Thyroid gland (tissue), 4 donors: Measurements from ENCODE around the gene CDHR4. TPM values are rescaled to one million over a fixed set of nuclear protein-coding genes. Genes with fewer than 3 reads are reported as not detected.

Experiments used
- DNase-seq, 2 donors: peaks; one replicate each; pipeline ENCODE4 v3.0.0-alpha.2; 2019
- H3K27ac ChIP-seq, 3 donors: fragments of 200-600 bp; sonication (generic); 1 replicate in 2 of 3; 2 replicates in 1 of 3; pipeline ENCODE4 v1.5.1; 2016 to 2019; ENCODE audit warnings: mild to moderate bottlenecking in 1 of 3, moderate library complexity in 1 of 3
- H3K27me3 ChIP-seq: fragments of 200-600 bp; sonication (generic); one replicate; pipeline ENCODE4 v1.5.1; 2019
- H3K36me3 ChIP-seq, 2 donors: fragments of 200-600 bp; sonication (generic); one replicate each; pipeline ENCODE4 v1.5.1; 2016 to 2019
- H3K4me1 ChIP-seq, 2 donors: fragments of 200-600 bp; sonication (generic); one replicate each; pipeline ENCODE4 v1.5.1; 2017 to 2019
- H3K4me3 ChIP-seq, 3 donors: fragments of 200-600 bp; sonication (generic); replicated peaks in 1 of 3; 1 replicate in 2 of 3; 2 replicates in 1 of 3; pipeline ENCODE4 v1.5.1; 2016; ENCODE audit warnings: mild to moderate bottlenecking in 1 of 3
- H3K9me3 ChIP-seq: fragments of 200-600 bp; sonication (generic); one replicate; pipeline ENCODE4 v1.5.1; 2017
- CTCF ChIP-seq, 6 experiments: fragments of 200-600 bp in 3 of 6; fragments of 450-650 bp in 3 of 6; sonication (generic) in 3 of 6; IDR thresholded peaks; one replicate each; pipeline ENCODE4 v1.5.1; 2016 to 2019; ENCODE audit warnings: antibody characterized with exemption in 6 of 6, mild to moderate bottlenecking in 2 of 6, inconsistent platforms in 1 of 6, moderate library complexity in 1 of 6
- POLR2A ChIP-seq, 2 donors: fragments of 450-650 bp; IDR thresholded peaks; one replicate each; pipeline ENCODE4 v1.6.1; 2017; ENCODE audit warnings: antibody characterized with exemption in 2 of 2, mild to moderate bottlenecking in 2 of 2, moderate library complexity in 1 of 2
- WGBS, 2 donors: methylation state at CpG; one replicate each; pipeline ENCODE4 v1.1.5; 2017; 5-methylcytosine and 5-hydroxymethylcytosine counted together
- intact Hi-C: fragments of 100-400 bp; cut with DNase I; formaldehyde crosslinking; loops from one replicate; pipeline ENCODE4 v1.15.1; 2023
- total RNA-seq, 4 donors: library from RNA; depleted of rRNA; stranded (reverse); fragments of >200 nt; gene quantifications; one replicate each; pipeline ENCODE4 v1.2.3, GENCODE V29; 2016

Gene CDHR4
- total RNA-seq, 4 donors from 2014 or later = not detected

- intact Hi-C loops = loop anchor here (2.0 to 5.0 kb wide), 2 partner anchors 39 to 99 kb away; partner anchors contain the start of gene MST1R
- H3K9me3 ChIP-seq = no peaks in the 10 kb centered on the region
- TF ChIP-seq CTCF (IDR thresholded peaks at IDR 0.05) = no peak
- no peak for TF ChIP-seq POLR2A (IDR thresholded peaks at IDR 0.05)
- H3K4me3 ChIP-seq = peak overlapping the region; percentile 34 to 72 (median 60)
- WGBS, 2 donors = 12 to 27% methylated on average over 10 to 28 of the region's 41 CpGs
- DNase-seq = peak in 1 of 2 donors; percentile 19
- H3K27me3 ChIP-seq = no peaks in the 10 kb centered on the region
- H3K36me3 ChIP-seq = no peaks in the 10 kb centered on the region
- H3K27ac ChIP-seq = peak overlapping the region in 2 of 3 donors; percentile 85 to 96
- H3K4me1 ChIP-seq = peaks cover 12 to 37% of the 10 kb centered on the region in 2 donors
Measured at GRCh38 chr3:49803465-49804140, 3.9 kb upstream of the CDHR4 start.

DNA sequence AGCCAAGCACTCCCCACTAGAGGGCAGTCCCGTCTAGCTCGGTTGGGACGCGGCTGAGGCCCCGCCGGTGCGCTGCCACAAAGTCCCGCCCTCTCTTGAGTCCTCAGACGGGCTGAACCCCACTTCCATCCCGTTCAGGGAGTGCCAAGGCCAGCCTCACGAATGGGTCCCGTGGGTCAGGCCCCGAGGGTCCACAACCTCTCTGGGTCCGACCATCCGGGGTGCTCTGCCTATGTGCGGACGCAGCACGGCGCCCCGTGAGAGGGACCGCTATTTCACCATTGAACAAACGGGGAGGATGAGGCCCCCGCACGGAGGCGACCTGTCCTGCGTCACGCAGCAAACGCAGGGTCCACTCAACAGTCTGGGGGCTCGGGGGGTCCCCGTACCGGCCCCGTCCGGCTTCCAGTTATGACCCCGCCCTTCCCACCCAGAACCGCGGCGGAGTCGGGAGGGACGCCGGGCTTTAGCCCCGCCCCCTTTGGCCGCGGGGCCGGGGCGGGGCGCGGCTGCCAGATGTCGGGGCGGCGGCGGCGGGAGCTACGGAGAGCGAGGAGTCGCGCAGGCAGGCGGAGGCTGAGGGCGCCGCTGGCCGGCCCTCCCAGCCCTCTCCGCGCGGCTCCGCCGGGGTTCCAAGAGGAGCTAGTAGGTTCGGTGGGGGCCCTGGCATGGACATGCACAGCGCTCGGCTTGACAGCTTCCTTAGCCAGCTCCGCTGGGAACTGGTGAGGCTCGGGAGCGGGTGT is 3.2 kb upstream of the CDHR4 start, which contains the start of gene INKA1:
Gene INKA1, plus strand, starts transcription at position 543 of the 746 bp plus-strand sequence. Its CDS starts 132 bp downstream, at position 675.
- TF ChIP-seq CTCF (IDR thresholded peaks at IDR 0.05) (peak in 5 of 6 experiments; percentile 59 to 96 (median 79)), POLR2A (IDR thresholded peaks at IDR 0.05) (peak in 1 of 2 donors; percentile 52)
- no peaks in the 10 kb centered on the region for H3K9me3 ChIP-seq
- no peaks in the 10 kb centered on the region for H3K36me3 ChIP-seq
- peak within 1 kb of the TSS; percentile 50 to 96 (median 85) for H3K27ac ChIP-seq
- H3K4me1 ChIP-seq = peaks cover 12 to 37% of the 10 kb centered on the region in 2 donors
- WGBS, 2 donors = 0% methylated on average over 8 of the region's 71 CpGs; no CpG with 5 or more reads in 1 of the 2 donors
- H3K4me3 ChIP-seq = peak within 1 kb of the TSS; percentile 60 to 72 (median 60)
- intact Hi-C loops = loop anchor here (5.0 kb wide), 1 partner anchor 99 kb away; the partner anchor contains the start of gene MST1R
- H3K27me3 ChIP-seq = no peaks in the 10 kb centered on the region
- DNase-seq = peak; percentile 90 to 91

- intact Hi-C loops = loop anchor here (5.0 kb wide), 1 partner anchor 101 kb away; the partner anchor contains the start of gene MST1R
- H3K9me3 ChIP-seq = no peaks in the 10 kb centered on the region
- H3K4me1 ChIP-seq = peaks cover 12 to 29% of the 10 kb centered on the region in 2 donors
- no peak overlapping the region for H3K27ac ChIP-seq
- TF ChIP-seq POLR2A (IDR thresholded peaks at IDR 0.05) (no peak), CTCF (IDR thresholded peaks at IDR 0.05) (no peak)
- 84 to 88% methylated on average over 2 of the region's 2 CpGs for WGBS, 2 donors
- H3K4me3 ChIP-seq = no peak overlapping the region
- no peak for DNase-seq
- no peaks in the 10 kb centered on the region for H3K36me3 ChIP-seq
- no peaks in the 10 kb centered on the region for H3K27me3 ChIP-seq
Measured at GRCh38 chr3:49801160-49801559, 1.5 kb upstream of the CDHR4 start.

GRCh38 chr3:49799105-49799504 is 568 bp downstream of the CDHR4 start:
- 62 to 83% methylated on average over 1 of the region's 1 CpG for WGBS, 2 donors
- Histone ChIP-seq H3K36me3 (no peaks in the 10 kb centered on the region), H3K27me3 (no peaks in the 10 kb centered on the region), H3K4me1 (peaks cover 0 to 9% of the 10 kb centered on the region in 2 donors), H3K27ac (no peak overlapping the region), H3K9me3 (no peaks in the 10 kb centered on the region), H3K4me3 (no peak overlapping the region)
- TF ChIP-seq CTCF (IDR thresholded peaks at IDR 0.05) (no peak), POLR2A (IDR thresholded peaks at IDR 0.05) (no peak)
- intact Hi-C loops = no loop called here
- DNase-seq = no peak
